HepG2 (cell line): ENCODE measurements around the gene CXCR4. TPM values are rescaled to one million over a fixed set of nuclear protein-coding genes. Genes with fewer than 3 reads are reported as not detected.

Experiments
- ATAC-seq: fragments of 200-7000 bp; cut with Tn5 transposase; 3 replicates; pipeline ENCODE4 v1.9.1; 2020; ENCODE audit warnings: mild to moderate bottlenecking, moderate library complexity
- BruUV-seq: library from RNA; stranded (reverse); fragments of 400-500 nt; replicated peaks from 2 replicates; lab custom pipeline; 2021; lab: Mats Ljungman, UMichigan
- CTCF ChIA-PET: fragments of 300-600 bp; formaldehyde crosslinking; extraction: SDS; loops from one replicate; lab custom pipeline; 2021; ENCODE audit warnings: low total read pairs, inconsistent platforms, low intra/inter-chr PET ratio; lab: Yijun Ruan, JAX
- POLR2A ChIA-PET: fragments of 350-600 bp; sonication (Branson Sonifier 250); formaldehyde crosslinking; loops from one replicate; lab custom pipeline; 2020; ENCODE audit warnings: antibody characterized with exemption, inconsistent platforms; lab: Yijun Ruan, JAX
- DNase-seq: peaks from one replicate; pipeline ENCODE4 v3.0.0-alpha.2; 2015; ENCODE audit warnings: low spot score
- FAIRE-seq: peaks from 3 replicates; lab custom pipeline; 2011; peaks lifted over from hg19 to GRCh38; lab: Jason Lieb, UNC
- H2AFZ ChIP-seq: one replicate; pipeline ENCODE4 v1.6.1; 2011; ENCODE audit warnings: low read length, inconsistent platforms
- H3K27ac ChIP-seq: fragments of 300-600 bp; 3 replicates; pipeline ENCODE4 v1.8.0; 2011; ENCODE audit warnings: mixed run types, mild to moderate bottlenecking, mixed read lengths, low read length, inconsistent platforms; ENCODE audit not compliant: insufficient read depth; ENCODE audit errors: extremely low read length
- H3K27me3 ChIP-seq, 2 experiments: fragments of 200-600 bp in 1 of 2; 2 replicates in 1 of 2; 3 replicates in 1 of 2; pipeline versions ENCODE4 v1.6.0 to v1.8.0; 2011; ENCODE audit warnings: low read length in 2 of 2, mild to moderate bottlenecking in 2 of 2, moderate library complexity in 2 of 2, inconsistent platforms in 1 of 2; ENCODE audit not compliant: insufficient read depth in 2 of 2, control insufficient read depth in 1 of 2
- H3K36me3 ChIP-seq, 2 experiments: fragments of 200-600 bp in 1 of 2; replicated peaks in 1 of 2; 2 replicates in 1 of 2; 3 replicates in 1 of 2; pipeline versions ENCODE4 v1.5.1 to v1.8.0; 2011; ENCODE audit warnings: low read length in 2 of 2, inconsistent platforms in 1 of 2; ENCODE audit not compliant: insufficient read depth in 2 of 2, control insufficient read depth in 1 of 2
- H3K4me1 ChIP-seq: 2 replicates; pipeline ENCODE4 v1.5.1; 2012; ENCODE audit warnings: low read length, inconsistent platforms; ENCODE audit not compliant: insufficient read depth
- H3K4me2 ChIP-seq: 2 replicates; pipeline ENCODE4 v1.6.0; 2011; ENCODE audit warnings: low read depth, low read length, inconsistent platforms
- H3K4me3 ChIP-seq, 3 experiments: fragments of 200-600 bp in 1 of 3; sonication (generic), shearing (Covaris generic) in 1 of 3; replicated peaks in 1 of 3; 2 replicates each; pipeline ENCODE4 v1.5.1; 2011 to 2016; ENCODE audit warnings: low read length in 3 of 3, inconsistent platforms in 2 of 3, low read depth in 2 of 3, mild to moderate bottlenecking in 2 of 3, control low read depth in 1 of 3, mixed read lengths in 1 of 3; ENCODE audit not compliant: insufficient read depth in 1 of 3
- H3K79me2 ChIP-seq: one replicate; pipeline ENCODE4 v1.6.1; 2011; ENCODE audit warnings: low read length, inconsistent platforms; ENCODE audit not compliant: insufficient read depth
- H3K9ac ChIP-seq: 2 replicates; pipeline ENCODE4 v1.6.0; 2011; ENCODE audit warnings: mild to moderate bottlenecking, low read depth, low read length, inconsistent platforms; ENCODE audit not compliant: insufficient read depth
- H3K9me3 ChIP-seq: 2 replicates; pipeline ENCODE4 v1.5.1; 2012; ENCODE audit warnings: mild to moderate bottlenecking, low read length
- H4K20me1 ChIP-seq: 2 replicates; pipeline ENCODE4 v1.6.0; 2011; ENCODE audit warnings: inconsistent platforms, mild to moderate bottlenecking, low read length, moderate library complexity; ENCODE audit not compliant: insufficient read depth
- KMT2A ChIP-seq: sonication (generic); formaldehyde crosslinking; IDR thresholded peaks from 2 replicates; pipeline ENCODE4 v1.4.0; 2020; ENCODE audit warnings: missing genetic modification reagents
- KMT2B ChIP-seq: IDR thresholded peaks from 2 replicates; pipeline ENCODE4 v1.6.1; 2016; ENCODE audit warnings: missing genetic modification reagents, missing compliant biosample characterization
- MTA1 ChIP-seq: sonication (generic); formaldehyde crosslinking; IDR thresholded peaks from 2 replicates; pipeline ENCODE4 v1.4.0; 2020; ENCODE audit warnings: missing genetic modification reagents, mild to moderate bottlenecking, borderline replicate concordance
- POLR2A ChIP-seq, 2 experiments: IDR thresholded peaks; 2 replicates each; pipeline ENCODE4 v1.6.1; 2011; ENCODE audit warnings: low read depth in 2 of 2, low read length in 2 of 2, mild to moderate bottlenecking in 1 of 2, moderate library complexity in 1 of 2; ENCODE audit not compliant: insufficient read depth in 1 of 2
- SALL2 ChIP-seq: sonication (generic); formaldehyde crosslinking; IDR thresholded peaks from 2 replicates; pipeline ENCODE4 v1.8.1; 2023; ENCODE audit warnings: mild to moderate bottlenecking, missing genetic modification reagents, inconsistent platforms
- SP2 ChIP-seq: sonication (generic); formaldehyde crosslinking; IDR thresholded peaks from 2 replicates; pipeline ENCODE4 v1.5.1; 2020; ENCODE audit warnings: mild to moderate bottlenecking, missing genetic modification reagents
- SRY ChIP-seq: sonication (generic); formaldehyde crosslinking; IDR thresholded peaks from 2 replicates; pipeline ENCODE4 v1.8.0; 2022; ENCODE audit warnings: mild to moderate bottlenecking, missing genetic modification reagents
- TMF1 ChIP-seq: sonication (generic); formaldehyde crosslinking; IDR thresholded peaks from 2 replicates; pipeline ENCODE4 v1.8.1; 2022; ENCODE audit warnings: low read depth, missing genetic modification reagents
- ZFP1 ChIP-seq: IDR thresholded peaks from 2 replicates; pipeline ENCODE4 v1.6.1; 2016
- ZNF431 ChIP-seq: sonication (generic); formaldehyde crosslinking; IDR thresholded peaks from 2 replicates; pipeline ENCODE4 v1.9.0; 2022; ENCODE audit warnings: missing genetic modification reagents, low read depth, mild to moderate bottlenecking, borderline replicate concordance
- ZNF652 ChIP-seq: IDR thresholded peaks from 2 replicates; pipeline ENCODE4 v1.6.1; 2016; ENCODE audit warnings: low read depth, borderline replicate concordance
- WGBS: methylation state at CpG from one replicate; pipeline ENCODE4 v1.1.6; 2017; ENCODE audit warnings: low lambda C conversion rate; 5-methylcytosine and 5-hydroxymethylcytosine counted together
- in situ Hi-C: cut with HindIII; loops from 2 replicates; pipeline ENCODE4 v1.10.0; 2017; ENCODE audit warnings: low pct_unique_long_range_greater_than_20kb; ENCODE audit not compliant: extremely low pct_ligation_motif_present
- intact Hi-C: fragments of 100-400 bp; cut with micrococcal nuclease; formaldehyde crosslinking; loops from one replicate; pipeline ENCODE4 v1.10.0; 2022; ENCODE audit not compliant: unreplicated experiment
- polyA plus RNA-seq, 8 experiments: library from polyadenylated mRNA; depleted of rRNA in 3 of 8; stranded (reverse) in 7 of 8; unstranded in 1 of 8; fragments of >200 nt; fragmentation: Illumina TruSeq in 4 of 8; extraction: Trizol in 4 of 8; gene quantifications; 2 replicates each; pipeline versions ENCODE4 v1.2.1 to v1.2.3, GENCODE V29; 2011 to 2016; ENCODE audit warnings: low read depth in 4 of 8, missing spikeins in 1 of 8, mixed read lengths in 1 of 8; ENCODE audit not compliant: insufficient read depth in 1 of 8
- total RNA-seq, 5 experiments: library from RNA; depleted of rRNA; stranded (reverse); fragments of >200 nt; fragmentation: Illumina TruSeq; extraction: Trizol; gene quantifications; 2 replicates each; pipeline ENCODE4 v1.2.3, GENCODE V29; 2016; ENCODE audit warnings: low read depth in 1 of 5

The CXCR4 gene
- total and polyA plus RNA-seq, 2 of the 13 experiments (the other 11 are each of a cell fraction or from before 2014, with no cell fraction given) = 0.34 to 0.55 TPM

DNA sequence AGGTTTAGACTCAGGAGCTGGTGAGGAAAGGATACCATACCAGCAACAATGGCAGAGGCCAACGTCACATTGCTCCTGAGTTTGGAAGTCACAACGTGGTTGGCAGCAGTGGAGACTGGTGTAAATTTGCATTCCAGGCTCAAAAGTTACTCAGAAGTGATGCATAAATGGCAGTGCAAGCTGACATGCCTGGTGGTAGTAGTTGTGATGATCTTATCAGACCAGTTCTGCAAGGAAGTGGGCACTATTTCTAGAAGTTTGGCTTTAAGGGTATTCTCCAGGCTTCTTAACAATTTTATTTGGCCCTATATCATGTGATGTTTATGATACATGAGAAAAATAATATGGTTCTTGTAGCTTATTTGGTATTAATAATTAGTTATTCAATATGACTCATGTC, 37.8 kb downstream of the CXCR4 start:
- no peaks in the 10 kb centered on the region for H3K79me2 ChIP-seq
- no peak for TF ChIP-seq ZNF652 (CRISPR knock-in tag)
- H3K9me3 ChIP-seq = no peaks in the 10 kb centered on the region
- CTCF ChIA-PET = no interaction called here
- H3K4me2 ChIP-seq = no peak overlapping the region
- peaks cover 0 to 5% of the 10 kb centered on the region in 2 experiments; a peak in 1 of 5 replicates for H3K27me3 ChIP-seq
- 0% methylated on average over 1 of the region's 2 CpGs for WGBS
- BruUV-seq = no TSS peak
- no peaks in the 10 kb centered on the region for H3K4me1 ChIP-seq
- no peaks in the 10 kb centered on the region for H3K36me3 ChIP-seq
- no peak for ATAC-seq
- intact Hi-C loops = no loop called here
- no peak overlapping the region for H3K27ac ChIP-seq
- H2AFZ ChIP-seq = no peak overlapping the region
- FAIRE-seq = no peak
- H4K20me1 ChIP-seq = no peaks in the 10 kb centered on the region
- in situ Hi-C loops = no loop called here
- POLR2A ChIA-PET = no interaction called here
- H3K4me3 ChIP-seq = no peak overlapping the region
- DNase-seq = no peak
- H3K9ac ChIP-seq = no peak overlapping the region

DNA sequence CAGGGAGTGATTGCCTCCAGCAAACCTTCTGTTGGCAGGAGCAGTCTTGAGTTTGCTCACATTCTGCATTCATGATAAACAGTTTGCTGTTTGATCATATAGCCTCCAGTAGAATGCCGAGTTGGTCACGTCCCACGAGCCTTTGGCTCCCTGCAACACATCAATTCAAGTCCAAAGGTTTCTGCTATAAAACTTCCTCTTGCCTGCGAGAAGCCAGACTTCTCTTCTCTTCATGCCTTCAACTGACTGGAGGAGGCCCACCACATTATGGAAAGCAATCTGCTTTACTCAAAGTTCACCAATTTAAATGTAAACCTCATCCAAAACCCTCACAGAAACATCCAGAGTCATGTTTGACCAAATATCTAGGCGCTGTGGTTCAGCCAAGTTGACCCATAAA, 40.8 kb downstream of the CXCR4 start:
- H2AFZ ChIP-seq = no peak overlapping the region
- intact Hi-C loops = no loop called here
- no peaks in the 10 kb centered on the region for H3K36me3 ChIP-seq
- in situ Hi-C loops = no loop called here
- H3K9ac ChIP-seq = no peak overlapping the region
- no peaks in the 10 kb centered on the region for H4K20me1 ChIP-seq
- peaks cover 0 to 9% of the 10 kb centered on the region in 2 experiments; a peak in 2 of 5 replicates for H3K27me3 ChIP-seq
- no TSS peak for BruUV-seq
- TF ChIP-seq SRY (no peak), KMT2A (no peak), ZNF431 (CRISPR knock-in tag) (no peak), POLR2A (IDR thresholded peaks at IDR 0.05; ENCODE audit: insufficient read depth in 1 of 2, low read depth in 2 of 2, low read length in 2 of 2) (no peak), MTA1 (CRISPR knock-in tag) (no peak), SP2 (no peak), SALL2 (CRISPR knock-in tag) (no peak), TMF1 (no peak), ZFP1 (no peak), KMT2B (CRISPR knock-in tag) (no peak)
- H3K4me3 ChIP-seq = no peak overlapping the region
- POLR2A ChIA-PET = no interaction called here
- no peak overlapping the region for H3K4me2 ChIP-seq
- ATAC-seq (no peak), FAIRE-seq (no peak), DNase-seq (no peak)
- H3K9me3 ChIP-seq = no peaks in the 10 kb centered on the region
- CTCF ChIA-PET = no interaction called here
- no peak overlapping the region for H3K27ac ChIP-seq
- 6% methylated on average over 5 of the region's 5 CpGs for WGBS
- no peaks in the 10 kb centered on the region for H3K4me1 ChIP-seq
- no peaks in the 10 kb centered on the region for H3K79me2 ChIP-seq
